GM12801 (cell line): ENCODE measurements around the gene CREB5.

Experiments used
- CTCF ChIP-seq: IDR thresholded peaks from one replicate; pipeline ENCODE4 v1.5.1; 2011; ENCODE audit warnings: control low read depth; ENCODE audit not compliant: insufficient read length; ENCODE audit errors: extremely low read depth

The CREB5 gene

DNA sequence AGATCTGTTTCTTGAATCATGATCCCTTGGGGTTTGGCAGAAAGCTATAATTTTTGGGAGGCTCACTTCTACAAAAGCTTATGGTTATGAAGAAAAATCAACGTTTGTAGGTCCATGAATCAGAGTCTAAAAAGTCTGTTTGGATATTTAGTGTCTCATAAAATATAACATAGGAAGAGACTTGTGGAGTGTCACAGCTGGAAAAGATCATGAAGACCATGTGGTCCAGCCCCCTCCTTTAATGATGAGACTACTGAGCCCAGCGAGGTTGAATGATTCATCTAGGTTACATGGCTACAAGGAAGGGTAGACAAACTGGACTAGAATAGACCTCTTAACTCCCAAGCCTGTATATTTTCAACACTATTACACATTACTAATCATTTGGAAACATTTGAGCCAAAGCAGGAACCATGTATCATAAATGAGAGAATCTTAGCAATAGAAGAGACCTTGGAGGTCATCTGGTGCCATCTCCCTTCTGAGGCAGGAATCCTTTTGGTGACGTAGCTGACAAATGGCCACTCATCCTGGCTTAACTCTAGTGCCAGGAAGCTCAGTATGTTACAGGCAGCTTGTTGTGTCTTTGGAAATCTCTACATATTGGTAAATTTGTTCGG is 152.5 kb downstream of the CREB5 start:
- no peak for TF ChIP-seq CTCF

- TF ChIP-seq CTCF = no peak
Measured at GRCh38 chr7:28565980-28566379, 153.7 kb downstream of the CREB5 start.

DNA sequence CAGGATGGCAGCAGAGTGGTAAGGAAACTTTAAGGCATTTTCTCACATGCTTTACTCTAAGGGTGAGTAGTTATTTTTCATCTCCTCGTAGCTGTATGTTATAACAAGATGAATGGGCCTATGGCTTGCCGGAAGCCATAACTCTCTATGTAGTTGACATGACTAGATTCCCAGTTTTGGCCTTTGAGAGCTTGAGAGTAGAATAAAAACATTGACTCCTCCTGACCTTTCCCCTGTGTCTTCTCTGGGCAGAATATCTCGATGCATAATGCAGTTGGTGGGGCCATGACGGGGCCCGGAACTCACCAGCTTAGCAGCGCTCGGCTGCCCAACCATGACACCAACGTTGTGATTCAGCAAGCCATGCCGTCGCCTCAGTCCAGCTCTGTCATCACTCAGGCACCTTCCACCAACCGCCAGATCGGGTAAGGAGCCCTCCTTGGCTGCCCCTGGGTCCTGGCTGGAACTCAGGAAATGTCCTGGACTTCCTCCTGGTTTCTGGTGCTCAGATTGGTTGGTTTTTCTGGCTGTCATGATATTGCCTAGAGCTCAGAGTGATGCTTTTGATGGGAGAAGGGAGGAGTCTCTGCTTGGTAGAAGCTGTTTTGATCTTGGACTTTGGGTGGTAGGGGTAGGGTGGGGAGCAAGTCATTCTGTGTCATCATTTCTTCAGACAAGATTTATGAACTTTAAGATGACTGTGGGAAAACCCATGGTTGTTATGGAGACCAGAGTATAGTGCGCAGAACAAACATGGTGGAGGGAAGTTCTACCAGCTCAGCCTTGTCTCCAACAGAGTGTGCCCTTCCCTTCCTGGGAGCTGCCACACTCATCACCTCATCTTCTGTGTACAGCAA is 158.0 kb downstream of the CREB5 start:
- no peak for TF ChIP-seq CTCF

- no peak for TF ChIP-seq CTCF
Measured at GRCh38 chr7:28570970-28571288, 158.6 kb downstream of the CREB5 start.

GRCh38 chr7:28571405-28571804 is 159.1 kb downstream of the CREB5 start:
- no peak for TF ChIP-seq CTCF

- TF ChIP-seq CTCF = no peak
Measured at GRCh38 chr7:28572321-28573058, 160.2 kb downstream of the CREB5 start.

- TF ChIP-seq CTCF = no peak
Measured at GRCh38 chr7:28573059-28573553, 160.8 kb downstream of the CREB5 start.
